Pancreas (tissue), 10 donors: ENCODE data around the gene FBLN2. TPM values are rescaled to one million over a fixed set of nuclear protein-coding genes. Genes with fewer than 3 reads are reported as not detected.

Experiments used
- ATAC-seq, 4 donors: fragments of 200-7000 bp; cut with Tn5 transposase; one replicate each; pipeline versions ENCODE4 v1.8.0 to v1.9.1; 2020; ENCODE audit warnings: mild to moderate bottlenecking in 4 of 4, moderate library complexity in 4 of 4
- DNase-seq, 6 donors: peaks; one replicate each; pipeline ENCODE4 v3.0.0-alpha.2; 2020
- FAIRE-seq: peaks from 2 replicates; lab custom pipeline; 2012; peaks lifted over from hg19 to GRCh38; lab: Jason Lieb, UNC
- H3K27ac ChIP-seq, 4 donors: fragments of 200-600 bp; sonication (generic); 1 replicate in 3 of 4; 2 replicates in 1 of 4; pipeline versions ENCODE4 v1.5.0 to v1.8.0; 2020
- H3K27me3 ChIP-seq, 4 donors: fragments of 200-600 bp; one replicate each; pipeline ENCODE4 v1.8.0; 2021
- H3K36me3 ChIP-seq, 3 donors: fragments of 200-600 bp; sonication (generic) in 1 of 3; one replicate each; pipeline versions ENCODE4 v1.5.0 to v1.8.0; 2020 to 2021
- H3K4me1 ChIP-seq, 3 donors: fragments of 200-600 bp; one replicate each; pipeline ENCODE4 v1.8.0; 2021
- H3K4me3 ChIP-seq, 4 donors: fragments of 200-600 bp; sonication (generic) in 2 of 4; one replicate each; pipeline versions ENCODE4 v1.5.0 to v1.8.0; 2020 to 2021
- H3K9me3 ChIP-seq, 4 donors: fragments of 200-600 bp; one replicate each; pipeline ENCODE4 v1.8.0; 2021
- WGBS, 2 donors: extraction: QIAGEN DNeasy Blood & Tissue Kit; methylation state at CpG; one replicate each; pipeline ENCODE4 v1.1.7; 2013; 5-methylcytosine and 5-hydroxymethylcytosine counted together
- intact Hi-C, 3 donors: fragments of 100-400 bp; cut with DNase I; formaldehyde crosslinking; loops; one replicate each; pipeline versions ENCODE4 v1.11.1 to v1.14.2; 2022
- polyA plus RNA-seq, 2 donors: library from polyadenylated mRNA; stranded (reverse); fragments of 200-250 nt; gene quantifications; one replicate each; pipeline ENCODE4 v1.2.3, GENCODE V29; 2013
- total RNA-seq, 6 donors: library from RNA; stranded (reverse); fragmentation: NEBNext Ultra II Directional in 4 of 6; extraction: Animal tissue kit (Norgen Biotek cat#: 25700) in 4 of 6; gene quantifications; one replicate each; pipeline versions ENCODE4 v1.2.1 to v1.2.4, GENCODE V29; 2021 to 2023
- TF ChIP-seq, protein P1 (sequence below), 4 donors: fragments of 200-600 bp; sonication (generic) in 3 of 4; IDR thresholded peaks; one replicate each; pipeline versions ENCODE4 v1.5.0 to v1.8.0; 2021; ENCODE audit warnings: antibody characterized with exemption in 4 of 4
- donor health status: healthy with polysubstance abuse.
- donor health status: DM: no; HTN: no; CAD: no; lungs with moderate emphysema.
- donor health status: DM: no; HTN: no; CAD: no.
- donor health status: control.
- donor health status: control.
- donor health status: Bipolar disorder and iron deficiency.
- donor health status: DM: yes; HTN: yes; CAD: no.
- donor health status: DM: no; HTN: no; CAD: no.
- donor health status: DM: no; HTN: no; CAD: no.
- donor health status: DM: yes; HTN: yes; CAD: no.

FBLN2 gene
- total and polyA plus RNA-seq, 8 donors = 2.4 to 21.8 (median 4.2) TPM

GRCh38 chr3:13613343-13614190 lies 64.6 kb downstream of the FBLN2 start:
- Histone ChIP-seq H3K4me1 (no peaks in the 10 kb centered on the region), H3K27ac (no peak overlapping the region), H3K4me3 (no peak overlapping the region), H3K9me3 (no peaks in the 10 kb centered on the region), H3K36me3 (no peaks in the 10 kb centered on the region), H3K27me3 (no peaks in the 10 kb centered on the region)
- ATAC-seq (no peak), DNase-seq (peak in 1 of 6 donors; percentile 35), FAIRE-seq (no peak)
- intact Hi-C loops = no loop called here
- TF ChIP-seq, protein P1, sequence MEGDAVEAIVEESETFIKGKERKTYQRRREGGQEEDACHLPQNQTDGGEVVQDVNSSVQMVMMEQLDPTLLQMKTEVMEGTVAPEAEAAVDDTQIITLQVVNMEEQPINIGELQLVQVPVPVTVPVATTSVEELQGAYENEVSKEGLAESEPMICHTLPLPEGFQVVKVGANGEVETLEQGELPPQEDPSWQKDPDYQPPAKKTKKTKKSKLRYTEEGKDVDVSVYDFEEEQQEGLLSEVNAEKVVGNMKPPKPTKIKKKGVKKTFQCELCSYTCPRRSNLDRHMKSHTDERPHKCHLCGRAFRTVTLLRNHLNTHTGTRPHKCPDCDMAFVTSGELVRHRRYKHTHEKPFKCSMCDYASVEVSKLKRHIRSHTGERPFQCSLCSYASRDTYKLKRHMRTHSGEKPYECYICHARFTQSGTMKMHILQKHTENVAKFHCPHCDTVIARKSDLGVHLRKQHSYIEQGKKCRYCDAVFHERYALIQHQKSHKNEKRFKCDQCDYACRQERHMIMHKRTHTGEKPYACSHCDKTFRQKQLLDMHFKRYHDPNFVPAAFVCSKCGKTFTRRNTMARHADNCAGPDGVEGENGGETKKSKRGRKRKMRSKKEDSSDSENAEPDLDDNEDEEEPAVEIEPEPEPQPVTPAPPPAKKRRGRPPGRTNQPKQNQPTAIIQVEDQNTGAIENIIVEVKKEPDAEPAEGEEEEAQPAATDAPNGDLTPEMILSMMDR (IDR thresholded peaks at IDR 0.05) = no peak
- WGBS, 2 donors = 91% methylated on average over 14 of the region's 14 CpGs

DNA sequence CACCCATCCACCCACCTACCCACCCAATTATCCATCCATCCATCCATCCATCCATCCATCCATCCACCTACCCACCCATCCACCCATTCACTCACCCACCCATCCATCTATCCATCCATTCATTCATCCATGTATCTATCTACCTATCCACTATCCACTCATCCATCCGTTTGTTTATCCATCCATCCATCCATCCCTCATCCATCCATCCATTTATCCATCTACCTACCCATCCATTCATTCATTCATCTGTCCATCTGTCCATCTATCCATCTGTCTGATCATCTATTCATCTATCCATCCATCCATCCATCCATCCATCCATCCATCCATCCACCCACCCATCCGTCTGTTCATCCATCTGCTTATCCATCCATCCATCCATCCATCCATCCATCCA lies 65.7 kb downstream of the FBLN2 start:
- no peak for FAIRE-seq
- no peaks in the 10 kb centered on the region for H3K4me1 ChIP-seq
- no peak overlapping the region for H3K4me3 ChIP-seq
- 86 to 88% methylated on average over 2 of the region's 2 CpGs for WGBS, 2 donors
- H3K27me3 ChIP-seq = no peaks in the 10 kb centered on the region
- H3K27ac ChIP-seq = no peak overlapping the region
- TF ChIP-seq, protein P1 (IDR thresholded peaks at IDR 0.05) = no peak
- no peaks in the 10 kb centered on the region for H3K36me3 ChIP-seq
- intact Hi-C loops = no loop called here
- no peaks in the 10 kb centered on the region for H3K9me3 ChIP-seq
- DNase-seq = no peak
- ATAC-seq = no peak

GRCh38 chr3:13615019-13615528 lies 66.1 kb downstream of the FBLN2 start:
- ATAC-seq (no peak), FAIRE-seq (no peak), DNase-seq (peak in 1 of 6 donors; percentile 12)
- TF ChIP-seq, protein P1 (IDR thresholded peaks at IDR 0.05) = no peak
- no peaks in the 10 kb centered on the region for H3K4me1 ChIP-seq
- no peaks in the 10 kb centered on the region for H3K27me3 ChIP-seq
- H3K36me3 ChIP-seq = no peaks in the 10 kb centered on the region
- no peak overlapping the region for H3K4me3 ChIP-seq
- no peak overlapping the region for H3K27ac ChIP-seq
- 91 to 93% methylated on average over 4 of the region's 4 CpGs for WGBS, 2 donors
- intact Hi-C loops = no loop called here
- H3K9me3 ChIP-seq = no peaks in the 10 kb centered on the region

GRCh38 chr3:13616359-13616758 lies 67.4 kb downstream of the FBLN2 start:
- H3K4me1 ChIP-seq = no peaks in the 10 kb centered on the region
- DNase-seq = peak in 1 of 6 donors; percentile 53
- no peaks in the 10 kb centered on the region for H3K9me3 ChIP-seq
- ATAC-seq = no peak
- H3K27ac ChIP-seq = no peak overlapping the region
- intact Hi-C loops = no loop called here
- no peaks in the 10 kb centered on the region for H3K27me3 ChIP-seq
- no peak for FAIRE-seq
- no peak overlapping the region for H3K4me3 ChIP-seq
- TF ChIP-seq, protein P1 (IDR thresholded peaks at IDR 0.05) = no peak
- WGBS, 2 donors = 84 to 90% methylated on average over 7 of the region's 7 CpGs
- no peaks in the 10 kb centered on the region for H3K36me3 ChIP-seq
